Spleen (tissue), 7 donors: ENCODE measurements around the gene UXS1.

Experiments
- POLR2AphosphoS5 ChIP-seq, 3 donors: sonication (generic); formaldehyde crosslinking; IDR thresholded peaks; one replicate each; pipeline ENCODE4 v1.5.1; 2017; ENCODE audit warnings: antibody characterized with exemption in 3 of 3
- TF ChIP-seq, protein P1 (sequence below), 11 experiments: fragments of 200-600 bp in 7 of 11; fragments of 450-650 bp in 4 of 11; sonication (generic) in 4 of 11; IDR thresholded peaks in 8 of 11; conservative IDR thresholded peaks in 3 of 11; 1 replicate in 7 of 11; 2 replicates in 4 of 11; pipeline versions ENCODE4 v1.4.0 to v1.8.0; 2016 to 2021; ENCODE audit warnings: antibody characterized with exemption in 11 of 11, inconsistent platforms in 4 of 11, mild to moderate bottlenecking in 1 of 11
- donor health status: DM: no; HTN: no; CAD: no; lungs with moderate emphysema.
- donor health status: DM: no; HTN: no; CAD: no.
- donor health status: DM: no; HTN: no; CAD: no.

DNA sequence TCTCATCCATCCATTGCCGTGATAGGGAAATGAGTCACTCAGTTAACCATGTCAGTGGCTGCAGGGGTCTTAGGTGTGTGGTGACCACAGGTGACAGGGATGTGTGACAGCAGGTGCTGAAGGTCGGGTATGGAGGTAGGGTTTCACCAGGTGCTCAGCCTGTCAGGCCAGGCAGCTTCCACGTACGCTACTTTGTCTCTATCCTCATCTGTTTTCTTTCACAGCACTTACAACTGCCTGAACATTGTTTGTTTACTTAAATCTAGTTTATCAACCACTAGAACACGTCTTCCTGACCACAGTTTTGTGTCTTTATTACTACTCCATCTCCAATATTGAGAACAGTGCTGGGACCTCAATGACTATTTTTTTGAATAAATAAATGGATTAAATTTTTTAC is 11.4 kb upstream of the UXS1 start:
- TF ChIP-seq POLR2AphosphoS5 (IDR thresholded peaks at IDR 0.05), result no peak
- TF ChIP-seq, protein P1, sequence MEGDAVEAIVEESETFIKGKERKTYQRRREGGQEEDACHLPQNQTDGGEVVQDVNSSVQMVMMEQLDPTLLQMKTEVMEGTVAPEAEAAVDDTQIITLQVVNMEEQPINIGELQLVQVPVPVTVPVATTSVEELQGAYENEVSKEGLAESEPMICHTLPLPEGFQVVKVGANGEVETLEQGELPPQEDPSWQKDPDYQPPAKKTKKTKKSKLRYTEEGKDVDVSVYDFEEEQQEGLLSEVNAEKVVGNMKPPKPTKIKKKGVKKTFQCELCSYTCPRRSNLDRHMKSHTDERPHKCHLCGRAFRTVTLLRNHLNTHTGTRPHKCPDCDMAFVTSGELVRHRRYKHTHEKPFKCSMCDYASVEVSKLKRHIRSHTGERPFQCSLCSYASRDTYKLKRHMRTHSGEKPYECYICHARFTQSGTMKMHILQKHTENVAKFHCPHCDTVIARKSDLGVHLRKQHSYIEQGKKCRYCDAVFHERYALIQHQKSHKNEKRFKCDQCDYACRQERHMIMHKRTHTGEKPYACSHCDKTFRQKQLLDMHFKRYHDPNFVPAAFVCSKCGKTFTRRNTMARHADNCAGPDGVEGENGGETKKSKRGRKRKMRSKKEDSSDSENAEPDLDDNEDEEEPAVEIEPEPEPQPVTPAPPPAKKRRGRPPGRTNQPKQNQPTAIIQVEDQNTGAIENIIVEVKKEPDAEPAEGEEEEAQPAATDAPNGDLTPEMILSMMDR (IDR thresholded peaks at IDR 0.05 in 8 of 11, conservative IDR thresholded peaks at IDR 0.05 in 3 of 11), result no peak
